Fibroblast of skin of right quadriceps (primary cell): Measurements from ENCODE around the gene PDGFRA.
"Not testable (repeated sequence)": the region's sequence is repeated elsewhere in the genome, so short reads cannot be mapped to it uniquely, and the experiment has no call there.

Experiments used
- DNase-seq: peaks from one replicate; pipeline ENCODE4 v3.0.0-alpha.2; 2013

Gene PDGFRA

GRCh38 chr4:54330896-54331295, 101.8 kb downstream of the PDGFRA start:
- no peak for DNase-seq

- no peak for DNase-seq
Measured at GRCh38 chr4:54332542-54332941, 103.4 kb downstream of the PDGFRA start.

GRCh38 chr4:54333657-54334056, 104.6 kb downstream of the PDGFRA start:
- DNase-seq = no peak

GRCh38 chr4:54334769-54335168, 105.7 kb downstream of the PDGFRA start:
- DNase-seq = not testable (repeated sequence)

GRCh38 chr4:54337009-54337408, 107.9 kb downstream of the PDGFRA start:
- DNase-seq = no peak

- DNase-seq = not testable (repeated sequence)
Measured at GRCh38 chr4:54342067-54342466, 113.0 kb downstream of the PDGFRA start.
